Smooth muscle cell of the pulmonary artery (primary cell): ENCODE measurements around the gene NAXE. TPM values are rescaled to one million over a fixed set of nuclear protein-coding genes. Genes with fewer than 3 reads are reported as not detected.

Experiments
- total RNA-seq: library from RNA; depleted of rRNA; stranded (reverse); fragments of >200 nt; gene quantifications from 2 replicates; pipeline ENCODE4 v1.2.3, GENCODE V29; 2014

The NAXE gene
- total RNA-seq: 49.4 and 59.5 TPM in 2 replicates

GRCh38 chr1:156591432-156592157, at the start of gene NAXE:
NAXE (plus strand) TSS chr1:156591776; CDS start chr1:156591805, 29 bp downstream.

GRCh38 chr1:156571919-156572662, 19.5 kb upstream of the NAXE start, which contains the start of gene IQGAP3:
IQGAP3 (minus strand) TSS chr1:156572565; CDS start chr1:156572529, 36 bp downstream.

GRCh38 chr1:156579472-156579871, 12.1 kb upstream of the NAXE start, which contains the start of gene TTC24:
TTC24 (plus strand) TSS chr1:156579723; CDS start chr1:156581365, 1,642 bp downstream.

GRCh38 chr1:156601122-156601830, 9.7 kb downstream of the NAXE start, which contains the start of gene GPATCH4:
GPATCH4 (minus strand) TSS chr1:156601479.

GRCh38 chr1:156618853-156619581, 27.4 kb downstream of the NAXE start, which contains the start of gene HAPLN2:
HAPLN2 (plus strand) TSS chr1:156619415; CDS start chr1:156623491, 4,076 bp downstream.

GRCh38 chr1:156641761-156642264, 50.2 kb downstream of the NAXE start, which contains the start of gene BCAN:
BCAN (plus strand) TSS chr1:156642117; CDS start chr1:156646055, 3,938 bp downstream.

Other genes with a start within 250 kb of the NAXE start
- gene RHBG, start 222.6 kb upstream of the NAXE start, total RNA-seq: not detected in 2 replicates
- 11.8 and 13.9 TPM in 2 replicates for gene MEF2D, start 91.0 kb upstream of the NAXE start, total RNA-seq
- gene IQGAP3, start 19.2 kb upstream of the NAXE start, total RNA-seq: 6.0 and 16.6 TPM in 2 replicates
- gene TTC24, start 12.1 kb upstream of the NAXE start, total RNA-seq: not detected in 2 replicates
- 8.7 and 18.0 TPM in 2 replicates for gene GPATCH4, start 9.7 kb downstream of the NAXE start, total RNA-seq
- gene HAPLN2, start 27.6 kb downstream of the NAXE start, total RNA-seq: not detected in 2 replicates
- not detected in 2 replicates for gene BCAN, start 50.3 kb downstream of the NAXE start, total RNA-seq
- 43.7 and 57.4 TPM in 2 replicates for gene NES, start 85.6 kb downstream of the NAXE start, total RNA-seq
- 13.8 and 24.8 TPM in 2 replicates for gene CRABP2, start 113.8 kb downstream of the NAXE start, total RNA-seq
- gene METTL25B, start 136.7 kb downstream of the NAXE start, total RNA-seq: 12.4 and 15.2 TPM in 2 replicates
- gene ISG20L2, start 137.0 kb downstream of the NAXE start, total RNA-seq: 8.9 and 10.9 TPM in 2 replicates
- gene MRPL24, start 149.3 kb downstream of the NAXE start, total RNA-seq: 35.4 and 54.9 TPM in 2 replicates
- gene HDGF, start 159.9 kb downstream of the NAXE start, total RNA-seq: 125 and 164 TPM in 2 replicates
- gene PRCC, start 175.8 kb downstream of the NAXE start, total RNA-seq: 15.6 and 15.8 TPM in 2 replicates
- gene SH2D2A, start 225.1 kb downstream of the NAXE start, total RNA-seq: 0.13 TPM in 1 of 2 replicates, not detected in the other